Measurements from ENCODE around the gene MT1A.

MT1A gene

DNA sequence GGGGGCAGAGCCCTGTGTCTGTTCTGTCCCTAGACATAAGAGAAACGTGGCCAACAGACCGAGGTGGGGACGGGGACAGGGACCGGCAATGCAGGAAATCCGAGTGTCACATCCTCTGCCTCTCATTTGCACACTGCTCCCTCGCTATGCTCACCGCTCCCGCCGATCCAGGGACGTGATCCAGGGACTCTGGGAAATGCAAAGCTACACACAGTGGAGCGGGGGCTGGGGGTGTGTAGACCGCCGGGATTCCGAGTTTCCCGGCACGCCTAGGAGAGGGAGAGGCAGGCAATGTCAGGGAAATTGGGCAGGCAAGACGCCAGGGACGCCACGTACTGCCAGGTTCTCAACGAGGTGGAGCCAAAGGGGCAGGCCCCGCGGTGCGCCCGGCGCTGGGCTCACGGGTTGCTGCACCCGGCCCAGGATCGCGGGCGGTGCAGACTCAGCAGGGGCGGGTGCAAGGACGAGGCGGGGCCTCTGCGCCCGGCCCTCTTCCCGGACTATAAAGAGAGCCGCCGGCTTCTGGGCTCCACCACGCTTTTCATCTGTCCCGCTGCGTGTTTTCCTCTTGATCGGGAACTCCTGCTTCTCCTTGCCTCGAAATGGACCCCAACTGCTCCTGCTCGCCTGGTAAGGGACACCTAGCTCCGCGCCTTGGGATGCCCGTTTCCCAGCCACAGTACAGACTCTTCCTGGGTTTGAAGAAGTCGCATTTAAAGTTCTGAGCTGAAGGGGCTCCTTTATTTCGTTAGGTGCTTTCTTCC, 43.7 kb downstream of the MT1A start, which contains the start of gene MT1X:
MT1X (plus strand) TSS at position 532 of the 764 bp plus-strand sequence; CDS start at position 603, 71 bp downstream.
- FAIRE-seq = no peak

DNA sequence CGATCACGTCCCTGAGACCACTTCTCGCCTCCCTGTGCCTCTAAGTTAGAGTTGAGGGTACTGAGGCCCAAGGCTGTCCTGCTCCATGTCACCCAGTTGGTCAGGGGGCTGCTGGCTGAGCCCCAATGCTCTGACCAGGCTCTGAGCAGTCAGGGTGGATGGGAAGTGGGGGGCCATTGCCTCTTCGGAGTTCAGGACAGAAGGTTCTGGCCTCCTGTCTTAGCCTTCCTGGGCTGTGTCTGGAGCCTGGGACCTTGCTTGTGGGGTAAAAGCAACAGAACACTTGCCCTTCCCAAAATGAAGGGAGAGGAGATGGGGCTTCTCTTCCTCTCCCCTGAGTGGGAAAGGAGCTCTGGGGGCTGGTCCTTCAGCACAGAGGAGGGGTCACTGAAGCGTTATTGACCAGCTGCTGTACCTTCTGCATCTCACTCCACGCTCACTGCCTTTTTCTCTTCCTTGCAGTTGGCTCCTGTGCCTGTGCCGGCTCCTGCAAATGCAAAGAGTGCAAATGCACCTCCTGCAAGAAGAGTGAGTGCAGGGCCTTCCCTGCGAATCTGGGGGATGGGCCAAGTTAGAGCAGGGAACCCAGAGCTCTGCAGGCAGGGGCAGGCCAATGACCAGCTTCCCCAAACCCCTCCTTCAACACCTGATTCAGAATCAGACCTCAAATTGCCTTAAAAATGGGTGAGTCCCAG, 44.4 kb downstream of the MT1A start:
- FAIRE-seq = no peak

DNA sequence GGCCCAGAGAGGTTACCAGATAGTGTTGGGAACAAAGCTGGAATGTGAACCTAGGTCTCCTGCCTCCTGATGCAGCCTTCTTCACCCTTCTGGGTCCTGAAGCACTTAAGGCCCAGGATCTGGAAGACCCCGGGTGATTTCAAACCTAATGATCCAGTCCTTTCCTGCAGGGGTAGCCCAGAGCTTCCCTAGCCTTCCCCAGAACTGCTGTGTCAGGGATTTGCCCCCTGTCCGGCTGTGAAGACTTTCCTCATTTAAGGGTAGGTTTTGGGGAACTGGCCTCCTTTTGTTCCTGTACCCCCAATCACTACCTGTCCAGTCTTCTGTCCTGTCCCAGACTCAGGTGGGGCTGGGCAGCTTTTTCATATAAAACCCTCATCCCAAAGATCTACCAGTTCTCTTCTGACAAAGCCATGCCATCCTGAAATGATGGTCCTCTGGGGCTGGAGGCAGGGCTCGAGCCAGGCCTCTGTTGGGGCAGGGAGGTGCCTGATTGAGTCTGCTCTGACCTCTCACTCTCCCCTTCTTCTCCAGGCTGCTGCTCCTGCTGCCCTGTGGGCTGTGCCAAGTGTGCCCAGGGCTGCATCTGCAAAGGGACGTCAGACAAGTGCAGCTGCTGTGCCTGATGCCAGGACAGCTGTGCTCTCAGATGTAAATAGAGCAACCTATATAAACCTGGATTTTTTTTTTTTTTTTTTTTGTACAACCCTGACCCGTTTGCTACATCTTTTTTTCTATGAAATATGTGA, 45.1 kb downstream of the MT1A start:
- no peak for FAIRE-seq

DNA sequence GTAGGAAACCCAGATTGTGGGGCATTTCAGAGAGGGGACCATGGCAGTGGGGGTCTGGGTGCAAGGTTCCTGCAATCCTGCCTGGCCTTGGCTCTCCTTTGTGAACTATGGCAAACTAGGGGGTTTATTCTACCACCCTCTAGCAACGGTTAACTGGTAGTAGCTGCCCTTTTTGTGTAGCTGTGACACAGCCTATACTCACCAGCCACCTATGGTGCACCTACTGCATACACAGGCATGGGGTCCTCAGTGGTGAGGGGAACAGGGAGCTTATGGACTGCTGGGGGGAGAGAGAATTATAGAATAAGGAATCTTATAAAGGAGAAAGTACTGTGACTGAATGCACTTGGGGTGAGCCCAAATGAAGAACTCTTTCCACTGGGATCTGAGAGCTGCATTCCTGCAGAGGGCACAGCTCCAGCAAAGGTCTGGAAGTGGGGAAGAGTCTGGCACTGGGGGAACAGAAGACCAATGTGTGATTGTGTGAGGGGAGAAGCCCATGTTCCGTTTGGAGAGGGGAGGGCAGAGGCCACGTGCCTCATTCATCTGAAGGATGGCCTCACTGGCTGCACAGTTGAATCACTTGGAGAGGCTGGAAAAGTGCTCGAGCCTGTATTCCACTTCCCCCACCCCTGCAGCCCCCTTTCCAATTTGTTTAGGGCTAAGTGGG, 45.9 kb downstream of the MT1A start:
- no peak for FAIRE-seq

DNA sequence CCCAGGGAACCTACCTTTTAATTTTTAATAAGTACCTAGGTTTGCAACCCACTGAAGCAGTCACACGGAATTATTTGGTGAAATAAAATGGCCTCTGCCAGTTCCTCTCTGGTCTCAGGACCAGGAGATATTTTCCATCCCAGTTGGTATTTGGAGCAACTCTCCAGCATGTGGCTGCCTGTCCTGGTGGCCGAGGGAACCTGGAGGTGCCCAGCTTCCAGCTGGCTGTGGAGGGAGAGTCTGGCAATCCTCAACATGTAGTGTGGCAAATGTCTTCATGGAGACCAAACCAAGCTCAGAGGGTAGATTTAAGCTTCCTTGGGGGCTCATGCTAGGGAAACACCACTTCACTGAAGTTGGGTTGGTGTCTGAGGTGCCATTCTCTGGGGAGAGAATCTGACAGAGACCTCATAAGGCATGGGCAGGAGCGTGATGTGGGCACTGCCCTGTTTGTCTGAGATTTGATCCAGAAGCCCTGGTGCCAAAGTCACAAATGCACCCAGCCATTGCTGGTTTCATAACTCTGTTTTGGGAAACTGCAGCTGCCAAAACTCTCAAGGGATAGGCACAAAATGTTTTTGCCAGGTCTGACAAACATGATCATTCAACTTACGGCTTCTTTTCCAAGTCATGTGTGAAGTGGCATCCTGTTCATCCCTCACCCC, 46.6 kb downstream of the MT1A start:
- no peak for FAIRE-seq

- no peak for FAIRE-seq
These were observed 48.3 kb downstream of the MT1A start for GRCh38 chr16:56686758-56687157.

GRCh38 chr16:56688762-56689161, 50.3 kb downstream of the MT1A start:
- FAIRE-seq = no peak

- no peak for FAIRE-seq
These were observed 50.7 kb downstream of the MT1A start for GRCh38 chr16:56689171-56689570.
